ENCODE measurements around the gene KCNJ9. TPM values are rescaled to one million over a fixed set of nuclear protein-coding genes. Genes with fewer than 3 reads are reported as not detected.

KCNJ9 gene
- total and polyA plus RNA-seq, 2 of the 13 experiments (the other 11 are each of a cell fraction or from before 2014, with no cell fraction given): not detected

DNA sequence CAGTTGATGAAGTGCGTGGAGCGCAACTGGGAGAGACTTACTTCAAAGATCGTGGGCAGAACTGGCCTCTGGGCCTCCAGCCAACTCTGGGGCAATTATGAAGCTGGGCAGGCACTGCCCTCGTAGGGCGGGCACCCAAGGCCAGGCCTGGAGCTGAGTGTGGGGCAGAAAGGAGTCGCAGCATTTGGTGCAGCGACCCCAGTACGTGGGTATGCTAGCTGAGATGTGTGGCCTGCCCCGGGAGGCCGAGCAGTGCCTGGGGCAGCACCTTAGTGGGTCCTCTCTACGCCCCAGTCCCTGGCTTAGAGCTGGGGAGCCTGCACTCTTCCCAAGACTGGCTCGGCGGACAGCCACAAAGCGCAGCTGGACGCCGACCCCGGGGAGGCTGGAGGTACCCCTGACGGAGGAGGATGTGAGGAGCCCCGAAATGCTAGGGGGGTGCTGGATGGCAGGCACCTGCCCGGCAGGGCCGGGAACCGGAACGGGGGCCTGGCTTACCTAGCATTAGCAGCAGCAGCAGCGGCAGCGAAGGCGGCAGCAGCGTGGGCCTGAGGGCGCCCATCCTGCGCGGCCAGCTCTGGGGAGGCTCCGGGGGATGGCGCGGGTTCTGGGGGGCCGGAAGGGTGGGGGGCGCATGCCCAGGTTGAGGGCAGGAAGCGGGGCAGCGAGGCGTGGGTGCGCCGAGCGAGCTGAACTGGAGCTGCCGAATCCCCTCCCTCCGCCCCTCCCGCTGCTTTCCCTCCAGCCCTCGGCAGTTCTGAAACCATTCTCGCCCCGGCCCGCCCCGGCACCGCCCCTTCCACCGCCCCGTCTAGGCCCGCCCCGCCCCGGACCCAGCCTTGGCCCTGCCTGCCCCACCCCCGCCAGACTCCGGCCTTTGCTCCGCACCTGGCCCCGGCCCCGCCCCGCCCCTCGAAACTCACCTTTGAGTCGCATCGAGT, 16.8 kb downstream of the KCNJ9 start, which contains the start of gene IGSF8 (continued):
- TF ChIP-seq, protein P1, sequence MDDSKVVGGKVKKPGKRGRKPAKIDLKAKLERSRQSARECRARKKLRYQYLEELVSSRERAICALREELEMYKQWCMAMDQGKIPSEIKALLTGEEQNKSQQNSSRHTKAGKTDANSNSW (CRISPR knock-in tag; IDR thresholded peaks at IDR 0.05; ENCODE audit: borderline replicate concordance): 0 out of 2 replicates have a peak, but pooled peaks have one; percentile 42
- no peak for TF ChIP-seq E2F5 (CRISPR knock-in tag; conservative IDR thresholded peaks at IDR 0.05)
- no peak for TF ChIP-seq ZNF768 (CRISPR knock-in tag; IDR thresholded peaks at IDR 0.05)
- no peak for TF ChIP-seq MAFG (CRISPR knock-in tag; IDR thresholded peaks at IDR 0.05)
- TF ChIP-seq SALL1 (CRISPR knock-in tag; IDR thresholded peaks at IDR 0.05): peak; percentile 39; the same call in 1 of the 2 replicates
- TF ChIP-seq, protein P2, sequence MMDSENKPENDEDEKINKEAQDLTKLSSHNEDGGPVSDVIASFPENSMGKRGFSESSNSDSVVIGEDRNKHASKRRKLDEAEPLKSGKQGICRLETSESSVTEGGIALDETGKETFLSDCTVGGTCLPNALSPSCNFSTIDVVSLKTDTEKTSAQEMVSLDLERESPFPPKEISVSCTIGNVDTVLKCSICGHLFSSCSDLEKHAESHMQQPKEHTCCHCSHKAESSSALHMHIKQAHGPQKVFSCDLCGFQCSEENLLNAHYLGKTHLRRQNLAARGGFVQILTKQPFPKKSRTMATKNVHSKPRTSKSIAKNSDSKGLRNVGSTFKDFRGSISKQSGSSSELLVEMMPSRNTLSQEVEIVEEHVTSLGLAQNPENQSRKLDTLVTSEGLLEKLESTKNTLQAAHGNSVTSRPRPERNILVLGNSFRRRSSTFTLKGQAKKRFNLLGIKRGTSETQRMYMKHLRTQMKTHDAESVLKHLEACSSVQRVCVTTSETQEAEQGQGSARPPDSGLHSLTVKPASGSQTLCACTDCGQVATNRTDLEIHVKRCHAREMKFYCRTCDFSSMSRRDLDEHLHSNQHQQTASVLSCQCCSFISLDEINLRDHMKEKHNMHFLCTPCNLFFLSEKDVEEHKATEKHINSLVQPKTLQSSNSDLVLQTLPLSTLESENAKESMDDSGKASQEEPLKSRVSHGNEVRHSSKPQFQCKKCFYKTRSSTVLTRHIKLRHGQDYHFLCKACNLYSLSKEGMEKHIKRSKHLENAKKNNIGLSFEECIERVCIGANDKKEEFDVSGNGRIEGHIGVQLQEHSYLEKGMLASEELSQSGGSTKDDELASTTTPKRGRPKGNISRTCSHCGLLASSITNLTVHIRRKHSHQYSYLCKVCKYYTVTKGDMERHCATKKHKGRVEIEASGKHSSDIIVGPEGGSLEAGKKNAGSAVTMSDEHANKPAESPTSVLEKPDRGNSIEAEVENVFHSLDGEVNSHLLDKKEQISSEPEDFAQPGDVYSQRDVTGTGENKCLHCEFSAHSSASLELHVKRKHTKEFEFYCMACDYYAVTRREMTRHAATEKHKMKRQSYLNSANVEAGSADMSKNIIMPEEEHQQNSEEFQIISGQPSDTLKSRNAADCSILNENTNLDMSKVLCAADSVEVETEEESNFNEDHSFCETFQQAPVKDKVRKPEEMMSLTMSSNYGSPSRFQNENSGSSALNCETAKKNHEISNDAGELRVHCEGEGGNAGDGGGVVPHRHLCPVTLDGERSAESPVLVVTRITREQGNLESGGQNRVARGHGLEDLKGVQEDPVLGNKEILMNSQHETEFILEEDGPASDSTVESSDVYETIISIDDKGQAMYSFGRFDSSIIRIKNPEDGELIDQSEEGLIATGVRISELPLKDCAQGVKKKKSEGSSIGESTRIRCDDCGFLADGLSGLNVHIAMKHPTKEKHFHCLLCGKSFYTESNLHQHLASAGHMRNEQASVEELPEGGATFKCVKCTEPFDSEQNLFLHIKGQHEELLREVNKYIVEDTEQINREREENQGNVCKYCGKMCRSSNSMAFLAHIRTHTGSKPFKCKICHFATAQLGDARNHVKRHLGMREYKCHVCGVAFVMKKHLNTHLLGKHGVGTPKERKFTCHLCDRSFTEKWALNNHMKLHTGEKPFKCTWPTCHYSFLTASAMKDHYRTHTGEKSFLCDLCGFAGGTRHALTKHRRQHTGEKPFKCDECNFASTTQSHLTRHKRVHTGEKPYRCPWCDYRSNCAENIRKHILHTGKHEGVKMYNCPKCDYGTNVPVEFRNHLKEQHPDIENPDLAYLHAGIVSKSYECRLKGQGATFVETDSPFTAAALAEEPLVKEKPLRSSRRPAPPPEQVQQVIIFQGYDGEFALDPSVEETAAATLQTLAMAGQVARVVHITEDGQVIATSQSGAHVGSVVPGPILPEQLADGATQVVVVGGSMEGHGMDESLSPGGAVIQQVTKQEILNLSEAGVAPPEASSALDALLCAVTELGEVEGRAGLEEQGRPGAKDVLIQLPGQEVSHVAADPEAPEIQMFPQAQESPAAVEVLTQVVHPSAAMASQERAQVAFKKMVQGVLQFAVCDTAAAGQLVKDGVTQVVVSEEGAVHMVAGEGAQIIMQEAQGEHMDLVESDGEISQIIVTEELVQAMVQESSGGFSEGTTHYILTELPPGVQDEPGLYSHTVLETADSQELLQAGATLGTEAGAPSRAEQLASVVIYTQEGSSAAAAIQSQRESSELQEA (CRISPR knock-in tag; IDR thresholded peaks at IDR 0.05; ENCODE audit: not compliant biosample characterization): no peak
- no peak for TF ChIP-seq ZNF766 (CRISPR knock-in tag; IDR thresholded peaks at IDR 0.05; ENCODE audit: borderline replicate concordance)
- TF ChIP-seq ZNF496 (CRISPR knock-in tag; IDR thresholded peaks at IDR 0.05; ENCODE audit: insufficient replicate concordance): no peak
- peak in 1 of 2 experiments; percentile 73; a peak in 2 of 4 replicates for TF ChIP-seq POLR2A (IDR thresholded peaks at IDR 0.05; ENCODE audit: insufficient read depth in 1 of 2, low read depth in 2 of 2, low read length in 2 of 2)
- TF ChIP-seq ZNF432 (CRISPR knock-in tag; IDR thresholded peaks at IDR 0.05; ENCODE audit: borderline replicate concordance): no peak
- TF ChIP-seq YEATS2 (CRISPR knock-in tag; IDR thresholded peaks at IDR 0.05; ENCODE audit: borderline replicate concordance): no peak
- TF ChIP-seq, protein P3, sequence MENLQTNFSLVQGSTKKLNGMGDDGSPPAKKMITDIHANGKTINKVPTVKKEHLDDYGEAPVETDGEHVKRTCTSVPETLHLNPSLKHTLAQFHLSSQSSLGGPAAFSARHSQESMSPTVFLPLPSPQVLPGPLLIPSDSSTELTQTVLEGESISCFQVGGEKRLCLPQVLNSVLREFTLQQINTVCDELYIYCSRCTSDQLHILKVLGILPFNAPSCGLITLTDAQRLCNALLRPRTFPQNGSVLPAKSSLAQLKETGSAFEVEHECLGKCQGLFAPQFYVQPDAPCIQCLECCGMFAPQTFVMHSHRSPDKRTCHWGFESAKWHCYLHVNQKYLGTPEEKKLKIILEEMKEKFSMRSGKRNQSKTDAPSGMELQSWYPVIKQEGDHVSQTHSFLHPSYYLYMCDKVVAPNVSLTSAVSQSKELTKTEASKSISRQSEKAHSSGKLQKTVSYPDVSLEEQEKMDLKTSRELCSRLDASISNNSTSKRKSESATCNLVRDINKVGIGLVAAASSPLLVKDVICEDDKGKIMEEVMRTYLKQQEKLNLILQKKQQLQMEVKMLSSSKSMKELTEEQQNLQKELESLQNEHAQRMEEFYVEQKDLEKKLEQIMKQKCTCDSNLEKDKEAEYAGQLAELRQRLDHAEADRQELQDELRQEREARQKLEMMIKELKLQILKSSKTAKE (CRISPR knock-in tag; IDR thresholded peaks at IDR 0.05; ENCODE audit: borderline replicate concordance): no peak
- TF ChIP-seq RFXAP (CRISPR knock-in tag; IDR thresholded peaks at IDR 0.05; ENCODE audit: borderline replicate concordance): no peak
- TF ChIP-seq NCOA5 (CRISPR knock-in tag; IDR thresholded peaks at IDR 0.05): no peak
- TF ChIP-seq NBN (conservative IDR thresholded peaks at IDR 0.05): no peak
